OCI-LY7 (cell line): ENCODE data around the gene SEPTIN12.

Experiments used
- EZH2phosphoT487 ChIP-seq: fragments of 200-600 bp; sonication (generic); IDR thresholded peaks from 2 replicates; pipeline ENCODE4 v1.6.1; 2018; ENCODE audit warnings: low read depth, borderline replicate concordance, mild to moderate bottlenecking, mixed run types, antibody characterized with exemption, low read length, moderate library complexity, mixed read lengths
- TF ChIP-seq, protein P1 (sequence below): fragments of 200-600 bp; sonication (generic); conservative IDR thresholded peaks from 2 replicates; pipeline ENCODE4 v1.5.1; 2014; ENCODE audit warnings: mild to moderate bottlenecking, antibody characterized with exemption, low read length, moderate library complexity, mixed read lengths

DNA sequence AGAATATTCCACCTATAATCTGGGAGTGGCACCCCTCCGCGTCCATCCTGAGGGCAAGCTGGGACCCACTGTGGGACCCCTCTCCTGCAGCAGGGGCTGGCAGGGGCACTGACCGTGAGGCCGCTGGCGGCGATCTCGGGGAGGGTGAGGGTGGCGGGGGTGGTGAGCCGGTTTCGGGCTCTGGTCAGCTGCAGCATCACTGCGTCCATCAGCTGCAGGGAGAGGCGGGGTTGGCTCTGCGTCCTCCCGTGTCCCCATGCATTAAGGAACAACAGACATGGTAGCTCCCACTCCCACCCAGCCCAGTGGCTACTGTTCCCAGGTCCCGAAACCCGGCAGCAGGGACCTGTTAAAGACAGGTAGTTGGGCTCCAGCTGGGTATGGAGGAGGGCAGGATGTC is 10.3 kb upstream of the SEPTIN12 start:
- TF ChIP-seq, protein P1, sequence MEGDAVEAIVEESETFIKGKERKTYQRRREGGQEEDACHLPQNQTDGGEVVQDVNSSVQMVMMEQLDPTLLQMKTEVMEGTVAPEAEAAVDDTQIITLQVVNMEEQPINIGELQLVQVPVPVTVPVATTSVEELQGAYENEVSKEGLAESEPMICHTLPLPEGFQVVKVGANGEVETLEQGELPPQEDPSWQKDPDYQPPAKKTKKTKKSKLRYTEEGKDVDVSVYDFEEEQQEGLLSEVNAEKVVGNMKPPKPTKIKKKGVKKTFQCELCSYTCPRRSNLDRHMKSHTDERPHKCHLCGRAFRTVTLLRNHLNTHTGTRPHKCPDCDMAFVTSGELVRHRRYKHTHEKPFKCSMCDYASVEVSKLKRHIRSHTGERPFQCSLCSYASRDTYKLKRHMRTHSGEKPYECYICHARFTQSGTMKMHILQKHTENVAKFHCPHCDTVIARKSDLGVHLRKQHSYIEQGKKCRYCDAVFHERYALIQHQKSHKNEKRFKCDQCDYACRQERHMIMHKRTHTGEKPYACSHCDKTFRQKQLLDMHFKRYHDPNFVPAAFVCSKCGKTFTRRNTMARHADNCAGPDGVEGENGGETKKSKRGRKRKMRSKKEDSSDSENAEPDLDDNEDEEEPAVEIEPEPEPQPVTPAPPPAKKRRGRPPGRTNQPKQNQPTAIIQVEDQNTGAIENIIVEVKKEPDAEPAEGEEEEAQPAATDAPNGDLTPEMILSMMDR: no peak
- no peak for TF ChIP-seq EZH2phosphoT487
